HuH-7.5 (cell line): ENCODE data around the gene PDE2A.
A peak's percentile ranks its signal among the peaks of the same experiment; 100 is the strongest.

Experiments
- DNase-seq: peaks from one replicate; pipeline ENCODE4 v3.0.0; 2011; ENCODE audit warnings: low spot score

Gene PDE2A

DNA sequence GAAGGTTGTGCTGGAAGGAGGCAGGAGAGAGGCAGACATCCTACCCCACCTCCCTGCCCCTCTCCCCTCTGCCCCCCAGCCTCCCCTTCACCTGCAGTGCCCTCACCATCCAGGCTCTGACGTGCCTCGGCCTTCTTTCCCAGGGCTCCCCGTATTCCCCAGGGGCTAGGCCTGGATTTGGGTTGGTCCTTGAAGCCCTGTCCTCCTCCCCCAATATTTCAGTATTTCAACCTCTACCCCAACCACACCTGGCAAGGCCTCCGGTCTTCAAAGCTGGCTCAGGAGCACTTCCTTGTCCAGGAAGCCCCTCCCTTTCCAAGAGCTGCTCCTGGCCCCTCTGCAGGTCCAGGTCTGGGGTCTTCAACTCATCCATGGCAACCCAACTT, 8.6 kb upstream of the PDE2A start:
- no peak for DNase-seq

DNA sequence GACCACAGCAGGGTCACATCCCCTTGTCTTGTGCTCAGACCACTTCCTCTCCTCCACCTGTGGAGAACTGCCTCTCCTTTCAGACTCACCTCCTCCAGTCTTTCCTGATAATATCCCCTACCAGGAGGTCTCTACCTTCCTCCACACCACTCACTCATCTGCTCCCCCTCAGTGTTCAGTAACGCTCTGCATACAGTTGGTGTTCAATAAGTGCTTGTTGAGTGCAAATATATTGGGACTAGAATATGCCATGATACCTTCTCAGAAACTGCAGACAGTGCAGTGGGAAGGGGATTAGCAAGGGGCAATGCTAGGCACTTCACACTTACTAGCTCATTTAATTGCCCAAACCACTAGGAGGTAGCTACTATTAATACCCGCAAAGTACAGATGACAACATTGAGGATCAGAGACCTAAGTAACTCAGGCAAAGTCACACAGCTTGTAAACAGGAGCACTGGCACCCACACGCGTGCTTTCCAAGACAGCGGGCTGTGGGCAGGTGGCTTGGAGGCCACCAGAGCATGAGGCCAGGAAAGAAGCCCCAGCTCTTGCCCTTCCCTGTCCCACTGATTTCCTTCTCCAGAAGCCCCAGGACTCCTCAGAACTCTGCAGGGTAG, 8.1 kb upstream of the PDE2A start:
- DNase-seq, result no peak

DNA sequence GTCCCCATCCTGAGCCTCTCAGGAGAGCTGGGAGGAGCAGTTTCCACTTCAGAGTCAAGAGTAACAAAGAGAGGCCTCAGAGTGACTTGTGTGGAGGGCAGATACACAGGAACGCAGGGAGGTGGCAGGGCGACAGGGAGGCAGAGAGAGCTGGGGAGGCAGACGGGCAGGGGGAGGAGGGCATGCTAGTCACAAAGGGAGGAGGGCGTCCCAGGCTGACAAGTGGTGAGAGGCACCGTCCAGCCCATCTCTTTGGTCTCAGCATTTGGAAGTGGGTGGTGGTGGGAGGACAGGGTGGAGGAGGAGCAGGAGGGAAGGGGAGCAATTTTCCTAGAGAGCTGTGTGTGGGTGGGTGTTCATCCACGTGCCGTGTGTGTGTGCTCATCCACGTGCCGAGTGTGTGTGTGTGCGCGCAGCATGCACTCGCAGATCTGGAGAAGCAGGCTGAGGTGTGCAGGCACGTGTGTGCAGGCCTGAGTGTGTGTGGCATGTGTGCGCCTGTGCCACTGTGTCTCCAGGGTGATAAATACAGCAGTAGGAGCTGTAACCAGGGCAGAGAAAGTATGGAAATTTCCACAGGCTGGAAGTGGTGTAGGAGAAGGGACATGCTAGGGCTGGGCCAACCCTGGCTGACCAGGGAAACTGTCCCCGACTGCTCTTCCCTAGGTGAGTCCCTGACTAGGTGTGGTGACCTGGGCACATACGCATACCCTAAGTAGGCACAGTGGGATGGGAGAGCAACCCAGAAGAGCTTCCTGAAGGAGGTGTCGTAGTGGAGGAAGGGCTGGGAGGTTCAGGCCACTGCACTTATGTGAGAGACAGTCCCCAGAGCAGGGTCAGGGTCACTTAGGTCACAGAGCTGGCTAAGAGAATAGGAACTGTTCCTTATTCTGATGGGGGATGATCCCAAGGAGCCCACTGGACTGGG, 7.3 kb upstream of the PDE2A start:
- DNase-seq, result no peak

DNA sequence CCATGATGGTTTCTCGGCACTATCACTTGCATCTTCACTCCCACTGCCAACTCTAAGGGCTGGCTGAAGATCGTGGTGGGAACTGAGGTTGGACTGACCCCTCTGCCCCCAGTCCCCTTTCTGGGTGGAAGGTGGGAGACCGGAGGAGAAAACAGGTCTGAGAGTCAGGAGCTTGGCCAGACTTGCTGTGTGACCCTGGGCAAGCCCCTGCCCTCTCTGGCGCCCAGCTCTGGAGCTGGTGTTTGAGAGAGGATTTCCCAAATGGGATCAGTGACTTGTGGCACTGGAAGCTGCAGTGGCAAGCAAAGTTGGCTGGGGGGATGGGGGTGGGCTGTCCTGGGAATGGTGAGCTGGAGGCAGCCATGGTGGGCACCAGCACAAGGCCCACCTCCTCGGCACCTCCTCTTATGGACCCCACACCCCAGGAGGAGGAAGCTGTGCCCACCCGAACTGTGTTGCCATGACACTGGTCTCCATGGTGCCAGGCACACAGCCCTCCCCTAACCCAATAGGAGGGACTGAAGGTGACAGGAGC, 6.5 kb upstream of the PDE2A start:
- no peak for DNase-seq

DNA sequence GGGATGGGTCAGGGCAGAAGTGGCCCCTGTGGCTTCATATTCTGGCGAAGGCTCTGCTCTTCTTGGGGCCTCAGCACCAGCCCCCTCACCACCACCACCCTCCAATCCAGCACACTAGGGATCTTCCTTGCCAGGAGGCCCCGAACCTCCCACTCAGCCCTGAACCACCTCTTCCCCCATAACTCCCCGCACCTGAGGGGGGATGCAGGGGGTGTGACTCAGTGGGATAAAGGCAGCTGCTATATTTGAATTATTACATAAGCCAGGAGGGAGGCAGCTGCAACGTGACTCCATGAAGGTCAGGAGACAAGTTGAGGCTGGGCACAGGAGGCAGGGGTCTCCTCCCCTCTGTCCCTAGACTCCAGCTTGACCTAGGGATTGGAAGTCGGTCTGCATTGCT, 5.6 kb upstream of the PDE2A start:
- DNase-seq, result no peak

DNA sequence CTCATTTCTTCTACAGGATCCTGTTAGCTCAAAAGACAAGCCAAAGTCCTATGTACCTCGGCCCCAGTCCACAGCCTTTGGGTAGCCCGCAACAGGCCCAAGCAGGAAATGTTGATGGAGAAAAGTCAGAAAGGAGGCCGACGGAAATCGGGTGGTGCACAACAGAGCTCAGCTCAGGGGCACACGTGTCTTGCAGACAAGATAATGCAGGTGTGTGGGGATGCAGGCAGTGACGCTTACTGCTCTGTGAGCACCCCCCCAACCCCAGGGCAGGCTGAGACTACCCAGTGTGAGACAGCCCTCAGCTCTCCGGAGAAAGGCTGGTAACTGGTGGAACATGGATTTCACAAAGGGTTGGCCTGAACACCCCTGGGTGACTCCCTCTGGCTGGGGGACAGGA, 4.3 kb upstream of the PDE2A start:
- no peak for DNase-seq

DNA sequence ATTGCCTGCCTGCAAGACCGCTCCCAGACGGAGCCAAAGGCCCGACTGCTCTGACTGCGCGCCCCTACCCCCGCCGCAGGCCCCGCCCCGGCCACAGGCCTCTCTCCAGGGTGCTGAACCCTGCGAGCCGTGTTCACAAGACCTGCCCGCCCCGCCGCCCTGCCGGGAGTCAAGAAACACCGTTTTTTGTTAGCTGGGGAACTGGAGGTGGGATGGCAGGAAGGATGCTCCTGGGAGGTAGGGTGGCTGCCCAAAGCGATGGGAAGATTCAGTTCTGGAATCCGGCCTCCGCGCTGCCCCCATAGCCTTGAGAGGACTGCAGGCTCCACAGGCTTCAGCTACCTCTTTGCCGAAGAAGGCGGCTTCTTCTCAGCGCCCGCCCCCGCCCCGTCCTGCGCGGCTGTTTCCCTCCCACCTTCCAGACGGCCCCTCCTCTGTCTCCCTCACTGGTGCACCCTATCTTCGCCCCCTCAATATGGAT, 2.7 kb upstream of the PDE2A start:
- DNase-seq, result peak; percentile 86

DNA sequence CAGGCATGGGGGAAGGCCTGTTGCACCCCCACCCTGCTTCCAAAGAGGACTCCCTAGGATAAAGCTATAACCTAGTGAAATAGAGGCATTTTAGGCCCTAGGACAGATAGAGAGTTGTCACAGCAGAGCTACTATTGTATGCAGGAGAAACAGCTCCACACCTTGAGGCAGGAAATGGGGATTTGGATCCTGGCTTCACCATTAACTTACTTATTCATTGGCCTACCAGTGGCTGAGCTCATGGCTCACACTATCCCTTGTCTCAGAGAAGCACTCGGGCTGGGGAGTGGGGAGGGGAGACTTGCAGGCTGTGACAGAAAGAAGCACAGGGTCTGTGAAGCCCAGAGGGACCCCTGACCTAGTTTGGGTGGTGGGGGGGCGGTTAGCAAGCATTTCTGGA, 999 bp upstream of the PDE2A start:
- DNase-seq, result no peak

DNA sequence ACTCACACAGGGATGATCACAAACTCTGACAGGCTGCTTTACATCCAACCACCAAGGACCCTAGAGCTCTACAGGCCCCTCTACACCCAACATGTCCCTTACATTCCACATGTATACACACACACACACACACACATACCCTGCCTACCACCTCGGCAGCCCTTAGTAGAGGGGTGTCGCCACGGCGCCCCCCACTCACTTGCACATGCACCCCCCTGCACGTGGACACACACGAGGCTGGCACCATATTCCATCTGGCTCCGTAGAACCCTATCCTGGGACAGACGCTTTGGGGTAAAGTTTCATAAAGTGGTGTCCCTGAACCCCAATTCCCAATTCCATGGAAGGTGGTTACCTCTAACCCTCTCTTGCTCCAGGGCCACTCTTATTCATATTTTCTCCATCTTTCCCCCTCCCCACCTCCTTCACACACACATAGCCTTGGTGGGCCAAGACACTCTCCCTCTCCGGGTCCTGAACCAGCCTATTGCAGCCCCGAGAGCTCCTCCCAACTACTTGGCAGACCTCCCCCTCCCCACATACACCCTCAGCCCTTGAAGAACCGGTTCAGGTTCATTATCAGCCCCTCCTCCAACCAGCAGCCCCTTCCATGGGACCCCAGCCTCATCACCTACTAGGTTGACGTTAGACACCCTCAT, 809 bp downstream of the PDE2A start:
- no peak for DNase-seq

DNA sequence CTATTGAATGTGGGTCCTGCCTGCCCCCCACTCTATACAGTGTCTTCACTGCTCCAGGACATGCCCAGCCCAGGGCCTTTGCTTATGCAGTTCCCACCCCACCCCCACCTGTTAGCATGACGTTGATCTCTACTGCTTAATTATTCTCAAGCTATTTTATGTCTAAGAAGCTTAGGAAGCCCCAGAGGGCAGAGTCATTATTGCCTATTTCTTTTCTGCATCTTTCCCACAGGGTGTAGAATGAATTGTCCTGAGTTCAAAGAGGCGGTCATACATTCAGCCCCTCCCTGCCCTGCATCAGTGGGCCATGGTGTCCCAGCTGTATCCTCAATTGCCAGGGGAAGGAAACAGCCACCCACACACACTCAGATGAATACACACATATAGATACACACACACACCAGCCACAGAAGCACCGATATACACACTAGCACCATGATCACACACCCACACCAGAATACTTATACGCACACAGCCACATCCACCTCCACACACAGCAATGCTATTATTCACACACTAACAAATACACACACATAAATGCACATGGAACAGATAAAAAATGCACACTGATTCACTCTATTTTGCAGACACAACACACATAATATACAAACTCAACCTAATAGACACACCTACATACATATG, 1.5 kb downstream of the PDE2A start:
- no peak for DNase-seq

DNA sequence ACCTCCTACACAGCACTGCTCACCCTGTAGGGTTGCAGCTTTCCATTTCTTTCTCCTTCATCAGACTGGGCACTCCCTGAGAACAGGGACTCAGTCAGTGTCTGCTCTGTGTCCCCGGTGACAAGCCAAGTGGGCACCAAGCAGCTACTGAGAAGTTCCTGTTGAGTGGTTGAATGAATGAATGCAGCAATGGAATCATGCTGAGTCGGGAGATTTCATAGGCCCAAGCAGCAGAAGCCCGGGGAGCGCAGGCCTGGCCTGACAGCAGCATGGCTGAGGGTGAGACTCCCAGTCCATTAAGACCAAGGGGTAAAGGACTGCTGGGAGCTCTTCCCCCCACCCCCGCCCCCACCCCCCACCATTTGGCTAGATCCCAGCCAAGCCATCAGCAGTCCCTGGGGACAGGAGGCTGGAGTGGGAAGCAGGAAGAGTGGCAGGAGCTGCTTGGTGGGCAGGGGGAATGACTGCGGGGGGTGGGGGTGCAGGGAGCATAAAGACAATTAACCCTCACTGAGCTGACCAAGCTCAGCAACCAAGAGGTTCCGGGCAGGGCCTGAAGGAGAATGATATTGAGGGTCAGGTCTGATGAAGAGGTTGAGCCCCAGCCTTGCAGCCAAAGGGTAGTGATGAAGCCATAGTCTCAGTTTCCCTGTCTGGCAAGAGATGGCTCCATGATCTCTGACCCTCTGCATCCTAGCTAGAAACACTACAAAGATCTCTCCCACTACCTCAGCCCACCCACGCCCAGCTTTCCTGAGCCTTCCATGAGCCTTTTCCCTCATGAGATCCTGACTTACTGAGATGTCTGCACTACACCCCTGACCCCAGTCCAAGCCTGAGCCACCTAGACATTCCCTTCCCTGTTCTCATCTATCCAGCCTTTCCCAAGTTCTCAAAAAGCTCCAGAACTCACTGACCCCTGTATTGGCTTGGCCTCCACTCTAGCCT, 2.8 kb downstream of the PDE2A start:
- no peak for DNase-seq

DNA sequence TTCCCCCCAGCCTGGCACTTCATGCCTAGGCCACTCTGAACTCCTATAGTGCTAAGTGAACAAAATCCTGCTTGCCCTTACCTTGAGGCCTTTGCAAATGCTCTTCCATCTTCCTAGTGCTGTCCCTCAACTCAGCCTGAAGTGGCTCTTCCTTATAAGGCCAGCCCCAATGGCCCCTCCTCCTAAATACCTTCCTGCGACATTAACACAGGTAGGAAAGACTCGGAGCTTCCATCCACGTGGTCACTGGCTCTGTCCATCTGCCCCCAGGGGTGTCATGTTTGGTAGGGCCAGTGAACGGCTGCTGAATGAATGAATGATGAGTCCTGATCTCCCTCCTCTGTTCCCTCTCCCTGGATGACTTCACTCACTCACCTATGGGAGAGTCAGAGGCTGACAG, 4.2 kb downstream of the PDE2A start:
- no peak for DNase-seq

DNA sequence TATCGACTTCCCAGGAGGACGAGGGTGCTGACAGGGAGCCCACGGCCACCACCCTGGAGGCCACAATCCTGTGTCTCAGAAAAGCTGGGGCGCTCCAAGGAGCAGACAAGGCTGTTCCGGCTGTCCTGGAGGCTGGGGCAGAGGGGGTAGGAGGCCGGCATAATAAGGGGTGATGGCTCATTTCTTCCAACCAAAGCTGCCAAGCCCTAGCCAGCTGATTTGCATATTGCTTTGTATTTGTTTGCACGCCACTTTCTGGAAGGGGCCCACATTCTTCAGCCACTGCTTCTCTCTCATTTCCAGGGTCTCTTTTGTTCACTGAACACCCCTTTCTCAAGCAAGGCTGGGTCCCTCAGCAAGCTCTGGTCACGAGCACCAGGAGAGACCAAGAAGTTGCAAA, 4.7 kb downstream of the PDE2A start:
- no peak for DNase-seq

DNA sequence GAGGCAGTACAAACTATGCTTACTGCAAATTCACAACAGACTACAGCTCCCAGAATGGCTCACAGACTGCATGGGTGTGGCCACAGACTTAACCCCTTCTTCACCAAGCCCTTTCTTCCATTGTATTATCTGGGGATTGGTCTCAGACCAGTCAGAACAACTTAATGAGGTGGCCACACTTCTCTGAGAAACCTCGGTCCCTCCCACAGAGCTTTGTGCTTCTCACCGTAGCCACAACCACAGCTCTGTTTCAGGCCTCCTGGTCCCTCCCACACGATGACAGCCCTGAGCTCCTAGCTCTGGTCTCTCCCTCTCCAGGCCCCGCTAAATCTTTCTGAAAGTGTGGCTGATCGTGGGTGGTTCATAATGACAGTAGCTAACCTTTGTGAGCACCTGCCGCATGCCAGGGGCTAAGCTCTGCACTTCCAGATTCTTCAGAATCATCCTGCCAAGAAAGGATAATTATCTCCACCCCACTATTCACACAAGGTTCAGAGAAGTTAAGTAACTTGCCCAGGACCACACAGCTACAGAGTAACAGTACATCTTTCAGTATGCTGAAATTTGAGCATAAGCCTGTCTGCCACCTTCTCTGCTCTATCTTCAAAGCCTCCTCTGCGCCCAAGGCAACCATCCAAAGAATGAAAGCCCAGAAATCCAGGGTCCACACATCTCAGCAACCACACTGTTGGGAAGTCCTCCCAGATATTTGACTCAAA, 5.4 kb downstream of the PDE2A start:
- no peak for DNase-seq

DNA sequence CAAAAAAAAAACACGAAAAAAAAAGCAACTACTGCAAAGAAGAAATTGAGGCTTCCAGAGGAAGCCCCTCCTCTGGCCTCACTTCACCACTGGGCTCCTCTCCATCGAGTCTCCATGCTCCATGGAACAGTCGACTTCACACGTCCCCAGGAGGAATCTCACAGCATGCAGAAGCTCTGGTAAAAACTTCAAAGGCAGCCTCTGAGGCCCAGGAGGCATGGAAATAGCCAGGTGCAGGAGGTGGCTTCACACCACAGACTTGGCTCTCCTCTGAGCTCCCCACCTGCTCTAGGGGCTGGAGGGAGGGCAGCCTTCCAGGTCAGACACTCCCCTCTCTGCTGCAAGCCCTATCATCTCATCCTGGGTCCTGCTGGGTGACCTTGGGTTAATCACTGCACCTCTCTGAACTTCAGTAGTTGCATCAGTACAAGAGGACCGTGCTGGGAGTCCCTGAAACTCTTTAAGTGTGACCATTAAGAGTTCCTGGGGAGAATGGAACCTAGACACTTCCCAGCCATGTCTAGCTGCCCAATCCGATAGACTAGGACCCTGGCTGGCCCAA, 8.2 kb downstream of the PDE2A start:
- DNase-seq, result no peak

DNA sequence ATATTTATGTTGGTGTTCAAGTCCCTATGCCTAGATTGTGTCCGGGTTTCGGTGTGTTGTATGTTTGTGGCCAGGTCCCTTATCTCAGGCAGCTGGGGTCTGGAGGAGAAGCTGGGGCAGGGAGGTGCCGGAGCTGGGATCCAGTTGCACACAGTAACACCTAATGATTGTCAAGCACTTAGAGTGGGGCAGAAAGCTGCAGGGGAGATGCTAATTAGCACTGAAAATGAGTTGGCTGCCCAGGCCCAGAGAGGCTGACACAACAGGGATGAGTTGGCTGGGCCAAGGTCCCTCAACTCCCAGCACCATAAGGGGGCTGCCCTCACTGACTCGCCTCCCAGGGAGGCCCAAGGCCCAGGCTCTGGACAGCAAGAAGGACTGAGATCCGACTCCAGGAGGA, 12.2 kb downstream of the PDE2A start:
- no peak for DNase-seq

DNA sequence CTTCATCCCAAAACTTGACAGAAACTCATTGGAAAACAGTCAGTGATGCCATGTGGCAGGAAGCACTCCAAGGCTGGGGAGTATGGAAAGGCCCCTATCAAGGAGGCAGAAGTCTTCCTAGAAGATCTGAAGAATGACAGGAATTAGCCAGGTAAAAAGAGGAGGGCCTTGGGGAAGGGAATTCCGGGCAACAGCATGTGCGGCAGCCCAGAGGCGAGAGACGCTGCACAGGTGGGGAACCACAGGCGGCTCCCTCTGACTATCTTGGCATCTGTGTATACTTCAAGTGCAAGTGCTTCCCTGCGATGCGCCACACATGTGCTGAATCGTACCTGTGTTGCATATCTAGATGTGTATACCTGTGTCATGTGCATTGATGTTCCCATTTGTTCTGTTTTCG, 12.7 kb downstream of the PDE2A start:
- DNase-seq, result no peak

DNA sequence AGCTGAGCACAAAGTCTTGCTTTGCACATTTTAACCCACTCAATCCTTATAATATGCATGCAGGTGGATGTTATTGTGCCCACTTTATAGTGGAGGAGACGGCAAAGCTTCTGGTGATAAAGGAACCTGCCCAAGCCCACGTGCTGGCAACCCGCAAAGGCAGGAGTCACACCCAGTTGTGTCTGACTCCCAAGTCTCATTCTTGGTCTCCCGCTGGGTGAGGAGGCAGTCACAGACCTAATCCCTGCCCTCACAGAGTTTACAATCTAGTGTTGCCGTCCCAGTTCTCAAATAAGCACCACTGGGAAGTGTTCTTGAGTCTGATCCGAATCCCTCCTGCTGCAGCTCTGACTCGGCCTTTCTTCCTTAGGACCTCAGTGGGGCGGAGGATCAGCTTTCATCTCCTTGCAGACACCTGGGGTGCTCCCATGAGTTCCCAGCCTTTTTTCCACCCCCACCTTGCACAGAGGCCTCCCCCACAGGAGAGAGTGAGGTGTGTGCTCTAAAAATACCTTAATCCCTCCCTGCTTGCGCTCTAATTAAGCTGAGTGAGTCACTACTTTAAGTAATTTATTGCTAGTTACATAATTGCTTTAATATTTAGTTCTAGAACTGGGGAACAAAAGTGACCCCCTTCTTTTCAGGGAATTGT, 15.1 kb downstream of the PDE2A start:
- DNase-seq, result no peak

DNA sequence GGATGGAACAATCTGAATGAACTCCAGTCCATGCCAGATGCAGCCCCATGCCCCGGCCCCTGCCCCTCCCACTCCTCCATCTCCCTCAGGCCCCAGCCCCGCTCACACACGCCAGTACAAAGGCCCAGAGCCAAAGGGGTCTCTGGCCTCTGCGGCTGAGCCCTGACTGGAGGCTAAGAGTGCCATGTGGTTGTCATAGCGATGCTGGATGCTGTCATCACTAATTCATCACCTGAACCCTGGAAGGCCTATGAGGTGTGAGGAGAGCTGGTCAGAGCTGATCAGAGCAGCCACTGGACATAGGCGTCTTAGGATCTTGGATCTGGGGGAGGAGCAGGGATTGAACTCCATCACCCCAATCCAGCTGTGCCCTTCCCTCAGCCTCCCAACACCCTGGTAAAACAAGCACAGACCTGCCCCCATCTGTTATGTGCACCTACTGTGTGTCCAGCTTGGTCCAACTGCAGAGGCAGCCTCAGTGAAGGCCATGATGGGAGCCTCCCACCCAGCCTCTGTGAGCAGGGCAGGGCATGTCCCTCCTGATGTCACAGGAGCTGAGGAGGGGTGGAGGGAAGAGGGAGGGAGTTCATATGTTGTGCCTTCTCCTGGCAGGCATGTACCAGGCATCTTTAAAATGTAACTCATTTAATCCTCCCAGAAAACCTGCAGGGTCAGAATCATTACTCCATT, 16.7 kb downstream of the PDE2A start:
- no peak for DNase-seq
